H1 (cell line): Measurements from ENCODE around the gene UFSP1. TPM values are rescaled to one million over a fixed set of nuclear protein-coding genes. Genes with fewer than 3 reads are reported as not detected.

Experiments
- CTCF ChIA-PET: fragments of 300-600 bp; sonication (Branson Sonifier 250); formaldehyde crosslinking; loops from one replicate; lab custom pipeline; 2021; ENCODE audit not compliant: partially characterized antibody; lab: Charles Lee
- POLR2A ChIA-PET: fragments of 300-600 bp; sonication (Branson Sonifier 250); formaldehyde crosslinking; loops from one replicate; lab custom pipeline; 2021; ENCODE audit warnings: inconsistent platforms; ENCODE audit not compliant: partially characterized antibody; lab: Charles Lee
- DNase-seq, 2 experiments: peaks; one replicate each; pipeline versions ENCODE4 v3.0.0 to v3.0.0-alpha.2; 2010 to 2022; ENCODE audit warnings: low spot score in 2 of 2, low read depth in 1 of 2, mixed read lengths in 1 of 2
- FAIRE-seq: peaks from 2 replicates; lab custom pipeline; 2011; peaks lifted over from hg19 to GRCh38; lab: Jason Lieb, UNC
- H2AFZ ChIP-seq: 2 replicates; pipeline ENCODE4 v1.8.1; 2012; ENCODE audit warnings: low read length, inconsistent platforms
- H2AK5ac ChIP-seq: 2 replicates; pipeline ENCODE4 v1.6.1; 2013; ENCODE audit warnings: low read depth, low read length
- H2BK120ac ChIP-seq: replicated peaks from 2 replicates; pipeline ENCODE3; 2013; ENCODE audit warnings: low read depth, low read length, inconsistent platforms
- H2BK12ac ChIP-seq: 2 replicates; pipeline ENCODE4 v1.6.1; 2013; ENCODE audit warnings: low read depth, low read length
- H2BK15ac ChIP-seq: 2 replicates; pipeline ENCODE4 v1.6.1; 2013; ENCODE audit warnings: low read length
- H2BK20ac ChIP-seq: 2 replicates; pipeline ENCODE4 v1.6.1; 2013; ENCODE audit warnings: low read length
- H2BK5ac ChIP-seq: 2 replicates; pipeline ENCODE4 v1.6.1; 2013; ENCODE audit warnings: low read depth, low read length
- H3K14ac ChIP-seq: 2 replicates; pipeline ENCODE4 v1.6.1; 2013; ENCODE audit warnings: inconsistent platforms; ENCODE audit not compliant: insufficient read length
- H3K18ac ChIP-seq: 2 replicates; pipeline ENCODE4 v1.6.1; 2013; ENCODE audit warnings: low read length; ENCODE audit errors: extremely low read depth
- H3K23ac ChIP-seq: 2 replicates; pipeline ENCODE4 v1.6.1; 2013; ENCODE audit warnings: inconsistent platforms; ENCODE audit not compliant: insufficient read length
- H3K23me2 ChIP-seq: 2 replicates; pipeline ENCODE4 v1.6.1; 2013; ENCODE audit warnings: low read depth, low read length
- H3K27ac ChIP-seq: 2 replicates; pipeline ENCODE4 v1.6.1; 2011; ENCODE audit warnings: low read depth, low read length, inconsistent platforms
- H3K27me3 ChIP-seq, 4 experiments: replicated peaks in 1 of 4; 1 replicate in 1 of 4; 2 replicates in 3 of 4; pipeline versions ENCODE4 v1.6.1 to v1.8.1; 2011 to 2013; ENCODE audit warnings: low read length in 3 of 4, mild to moderate bottlenecking in 3 of 4, inconsistent platforms in 2 of 4, mixed read lengths in 2 of 4, moderate library complexity in 1 of 4; ENCODE audit not compliant: control insufficient read depth in 3 of 4, insufficient read depth in 3 of 4; ENCODE audit errors: extremely low read depth in 1 of 4
- H3K36me3 ChIP-seq, 4 experiments: 2 replicates each; pipeline versions ENCODE4 v1.6.1 to v1.8.1; 2011 to 2013; ENCODE audit warnings: mild to moderate bottlenecking in 4 of 4, low read length in 3 of 4, moderate library complexity in 2 of 4, control low read depth in 1 of 4, inconsistent platforms in 1 of 4; ENCODE audit not compliant: insufficient read depth in 4 of 4, control insufficient read depth in 2 of 4
- H3K4ac ChIP-seq: replicated peaks from 2 replicates; pipeline ENCODE3; 2013; ENCODE audit warnings: low read length, low read depth, mixed read lengths, inconsistent platforms; ENCODE audit not compliant: insufficient read length
- H3K4me1 ChIP-seq, 4 experiments: replicated peaks in 1 of 4; 1 replicate in 1 of 4; 2 replicates in 3 of 4; pipeline versions ENCODE4 v1.6.1 to v1.8.1; 2011 to 2013; ENCODE audit warnings: low read length in 3 of 4, inconsistent platforms in 2 of 4, mixed read lengths in 1 of 4; ENCODE audit not compliant: insufficient read depth in 4 of 4, control insufficient read depth in 3 of 4
- H3K4me2 ChIP-seq, 2 experiments: 2 replicates each; pipeline versions ENCODE4 v1.6.1 to v1.8.1; 2011 to 2013; ENCODE audit warnings: low read depth in 2 of 2, low read length in 2 of 2, control low read depth in 1 of 2, inconsistent platforms in 1 of 2, mild to moderate bottlenecking in 1 of 2; ENCODE audit not compliant: insufficient read depth in 1 of 2
- H3K4me3 ChIP-seq, 4 experiments: fragments of 200-600, 300-600 bp in 1 of 4; sonication (generic), shearing (Covaris generic), sonication (Bioruptor Twin) in 1 of 4; 2 replicates each; pipeline versions ENCODE4 v1.5.1 to v1.8.1; 2011 to 2016; ENCODE audit warnings: low read length in 4 of 4, low read depth in 3 of 4, control low read depth in 2 of 4, inconsistent platforms in 2 of 4, mild to moderate bottlenecking in 2 of 4, mixed read lengths in 1 of 4, moderate library complexity in 1 of 4; ENCODE audit not compliant: insufficient read depth in 2 of 4; ENCODE audit errors: extremely low read depth in 1 of 4
- H3K56ac ChIP-seq: replicated peaks from 2 replicates; pipeline ENCODE3; 2013; ENCODE audit warnings: low read depth, mild to moderate bottlenecking, mixed read lengths, low read length, inconsistent platforms; ENCODE audit not compliant: insufficient read length
- H3K79me1 ChIP-seq: 2 replicates; pipeline ENCODE4 v1.6.1; 2013; ENCODE audit warnings: low read depth, low read length, control low read depth
- H3K79me2 ChIP-seq, 2 experiments: 2 replicates each; pipeline versions ENCODE4 v1.6.1 to v1.8.1; 2012 to 2013; ENCODE audit warnings: low read length in 2 of 2, mild to moderate bottlenecking in 2 of 2, inconsistent platforms in 1 of 2; ENCODE audit not compliant: insufficient read depth in 2 of 2, control insufficient read depth in 1 of 2
- H3K9ac ChIP-seq, 4 experiments: replicated peaks in 1 of 4; 1 replicate in 1 of 4; 2 replicates in 3 of 4; pipeline versions ENCODE4 v1.6.1 to v1.8.1; 2011 to 2013; ENCODE audit warnings: low read depth in 3 of 4, low read length in 3 of 4, control low read depth in 2 of 4, mild to moderate bottlenecking in 2 of 4, moderate library complexity in 2 of 4, inconsistent platforms in 1 of 4; ENCODE audit errors: extremely low read depth in 1 of 4
- H3K9me3 ChIP-seq, 2 experiments: 2 replicates each; pipeline versions ENCODE4 v1.6.1 to v1.8.1; 2012 to 2013; ENCODE audit warnings: mild to moderate bottlenecking in 2 of 2, moderate library complexity in 2 of 2, control low read depth in 1 of 2, inconsistent platforms in 1 of 2, low read depth in 1 of 2, low read length in 1 of 2, mixed read lengths in 1 of 2; ENCODE audit not compliant: insufficient read depth in 2 of 2
- H4K20me1 ChIP-seq, 2 experiments: replicated peaks in 1 of 2; 2 replicates each; pipeline versions ENCODE3 to v1.8.1; 2011 to 2013; ENCODE audit warnings: inconsistent platforms in 2 of 2, low read length in 2 of 2, mild to moderate bottlenecking in 1 of 2; ENCODE audit not compliant: insufficient read depth in 2 of 2, control insufficient read depth in 1 of 2
- H4K5ac ChIP-seq: 2 replicates; pipeline ENCODE4 v1.6.1; 2013; ENCODE audit warnings: low read length, low read depth, mixed read lengths, inconsistent platforms; ENCODE audit not compliant: insufficient read length
- H4K8ac ChIP-seq: 2 replicates; pipeline ENCODE4 v1.8.0; 2013; ENCODE audit warnings: mild to moderate bottlenecking, moderate library complexity, low read length, inconsistent platforms; ENCODE audit not compliant: insufficient read depth; ENCODE audit errors: extremely low read depth
- H4K91ac ChIP-seq: replicated peaks from 2 replicates; pipeline ENCODE3; 2013; ENCODE audit warnings: low read length, mixed read lengths, inconsistent platforms; ENCODE audit not compliant: insufficient read length
- CBX5 ChIP-seq: fragments of 300-800, 300-1000 bp; sonication (generic); IDR thresholded peaks from 2 replicates; pipeline ENCODE4 v1.7.1; 2016; ENCODE audit warnings: antibody characterized with exemption, low read length, low read depth
- CEBPB ChIP-seq: IDR thresholded peaks from 2 replicates; pipeline ENCODE4 v1.6.1; 2012; ENCODE audit warnings: low read depth, low read length
- CHD1 ChIP-seq: IDR thresholded peaks from 2 replicates; pipeline ENCODE4 v1.6.1; 2012; ENCODE audit warnings: low read depth, low read length, improper control_type of control experiment
- E2F6 ChIP-seq: IDR thresholded peaks from 2 replicates; pipeline ENCODE4 v1.6.1; 2012; ENCODE audit warnings: inconsistent platforms
- GABPA ChIP-seq: IDR thresholded peaks from 2 replicates; pipeline ENCODE4 v1.6.1; 2011; ENCODE audit warnings: mild to moderate bottlenecking, low read length, moderate library complexity, borderline replicate concordance; ENCODE audit not compliant: insufficient read depth
- RAD21 ChIP-seq, 2 experiments: IDR thresholded peaks in 1 of 2; conservative IDR thresholded peaks in 1 of 2; 2 replicates each; pipeline ENCODE4 v1.6.1; 2011; ENCODE audit warnings: low read depth in 2 of 2, low read length in 2 of 2, improper control_type of control experiment in 1 of 2, inconsistent platforms in 1 of 2, mild to moderate bottlenecking in 1 of 2, moderate library complexity in 1 of 2
- RNF2 ChIP-seq: fragments of 200-900, 300-1000 bp; sonication (generic); IDR thresholded peaks from 2 replicates; pipeline ENCODE4 v1.7.1; 2016; ENCODE audit warnings: borderline replicate concordance, low read depth, mild to moderate bottlenecking, antibody characterized with exemption, low read length; ENCODE audit not compliant: poor library complexity, severe bottlenecking; ENCODE audit errors: missing control alignments
- SRF ChIP-seq: IDR thresholded peaks from 2 replicates; pipeline ENCODE4 v1.6.1; 2011; ENCODE audit warnings: mild to moderate bottlenecking, low read depth, low read length, moderate library complexity
- TAF1 ChIP-seq: IDR thresholded peaks from 2 replicates; pipeline ENCODE4 v1.6.1; 2011; ENCODE audit warnings: mild to moderate bottlenecking, low read depth, low read length
- TEAD4 ChIP-seq: IDR thresholded peaks from 2 replicates; pipeline ENCODE4 v1.6.1; 2012; ENCODE audit warnings: low read depth, low read length, inconsistent platforms, mixed read lengths
- ZNF274 ChIP-seq: IDR thresholded peaks from 2 replicates; pipeline ENCODE4 v1.7.0; 2012; ENCODE audit warnings: low read length, borderline replicate concordance; ENCODE audit errors: extremely low read depth
- WGBS, 2 experiments: shearing (Covaris generic) in 1 of 2; methylation state at CpG; one replicate each; pipeline versions ENCODE4 v1.1.6 to v1.1.7; 2013 to 2015; ENCODE audit warnings: low lambda C conversion rate in 2 of 2, mixed read lengths in 2 of 2, inconsistent platforms in 1 of 2, low coverage in 1 of 2, missing lambda C conversion rate in 1 of 2; ENCODE audit not compliant: insufficient replicate concordance in 2 of 2, insufficient coverage in 1 of 2, insufficient read length in 1 of 2; ENCODE audit errors: extremely low coverage in 1 of 2, missing lambda C conversion rate in 1 of 2; 5-methylcytosine and 5-hydroxymethylcytosine counted together
- polyA plus RNA-seq, 7 experiments: library from polyadenylated mRNA; depleted of rRNA in 3 of 7; stranded (reverse) in 5 of 7; unstranded in 2 of 7; fragments of >200 nt in 5 of 7; fragments of 200-250 nt in 2 of 7; gene quantifications; 1 replicate in 5 of 7; 2 replicates in 1 of 7; 4 replicates in 1 of 7; pipeline versions ENCODE4 v1.2.1 to v1.2.3, GENCODE V29; 2011 to 2013; ENCODE audit warnings: missing spikeins in 2 of 7, mixed read lengths in 2 of 7
- total RNA-seq: library from RNA; stranded (reverse); fragmentation: NEBNext Ultra II Directional; extraction: Animal tissue kit (Norgen Biotek cat#: 25700); gene quantifications from 2 replicates; pipeline ENCODE4 v1.2.1, GENCODE V29; 2021

Gene UFSP1
- total and polyA plus RNA-seq, 2 of the 8 experiments (the other 6 are each of a cell fraction or from before 2014, with no cell fraction given), result 1.6 to 4.3 TPM

GRCh38 chr7:100847360-100847759, 42.2 kb downstream of the UFSP1 start:
- no peak overlapping the region for H3K4me2 ChIP-seq
- CTCF ChIA-PET, result interaction anchor here (0.5 to 13.9 kb wide), 4 partner anchors 8 to 90 kb away, joined by 3 to 215 read pairs (median 5); no protein-coding TSS in a partner anchor
- POLR2A ChIA-PET, result interaction anchor here (2.1 kb wide), 1 partner anchor 20 kb away, joined by 7 read pairs; the partner anchor contains the start of gene EPHB4
- no peak overlapping the region for H3K4ac ChIP-seq
- H2BK12ac ChIP-seq, result no peak overlapping the region
- no peaks in the 10 kb centered on the region for H3K27me3 ChIP-seq
- H3K56ac ChIP-seq, result no peak overlapping the region
- H4K20me1 ChIP-seq, result no peaks in the 10 kb centered on the region
- no peak overlapping the region for H3K4me3 ChIP-seq
- no peak overlapping the region for H3K9ac ChIP-seq
- H3K14ac ChIP-seq, result no peak overlapping the region
- no peak overlapping the region for H4K8ac ChIP-seq
- no peak overlapping the region for H3K23ac ChIP-seq
- H2AFZ ChIP-seq, result no peak overlapping the region
- H3K79me1 ChIP-seq, result no peaks in the 10 kb centered on the region
- H3K9me3 ChIP-seq, result no peaks in the 10 kb centered on the region
- no peak overlapping the region for H3K18ac ChIP-seq
- no peak overlapping the region for H2BK15ac ChIP-seq
- H3K27ac ChIP-seq, result no peak overlapping the region
- no peaks in the 10 kb centered on the region for H3K79me2 ChIP-seq
- H3K4me1 ChIP-seq, result no peaks in the 10 kb centered on the region; a peak in 1 of 7 replicates
- no peak overlapping the region for H2BK20ac ChIP-seq
- TF ChIP-seq RAD21 (IDR thresholded peaks at IDR 0.05 in 1 of 2, conservative IDR thresholded peaks at IDR 0.05 in 1 of 2; ENCODE audit: low read depth in 2 of 2, low read length in 2 of 2) (no peak), CEBPB (no peak), CBX5 (no peak), TAF1 (no peak), RNF2 (no peak), GABPA (no peak), E2F6 (no peak), CHD1 (no peak), ZNF274 (no peak), SRF (no peak), TEAD4 (no peak)
- WGBS, 2 experiments, result 97% methylated on average over 4 of the region's 4 CpGs; no CpG with 5 or more reads in 1 of the 2 experiments
- no peak overlapping the region for H2BK5ac ChIP-seq
- FAIRE-seq (no peak), DNase-seq (no peak)
- no peak overlapping the region for H4K5ac ChIP-seq
- no peak overlapping the region for H2AK5ac ChIP-seq
- H3K23me2 ChIP-seq, result no peaks in the 10 kb centered on the region
- H3K36me3 ChIP-seq, result no peaks in the 10 kb centered on the region
- H2BK120ac ChIP-seq, result no peak overlapping the region
- no peak overlapping the region for H4K91ac ChIP-seq
